PC-9 (cell line): ENCODE results near the gene LTBP3.

Experiments
- EZH2 ChIP-seq: fragments of 200-600 bp; sonication (generic); IDR thresholded peaks from 2 replicates; pipeline ENCODE4 v1.8.0; 2017; ENCODE audit warnings: antibody characterized with exemption, low read depth
- TF ChIP-seq, protein P1 (sequence below): fragments of 200-600 bp; sonication (generic); conservative IDR thresholded peaks from 2 replicates; pipeline ENCODE4 v1.6.1; 2017; ENCODE audit warnings: mixed run types, antibody characterized with exemption, mild to moderate bottlenecking, moderate library complexity

DNA sequence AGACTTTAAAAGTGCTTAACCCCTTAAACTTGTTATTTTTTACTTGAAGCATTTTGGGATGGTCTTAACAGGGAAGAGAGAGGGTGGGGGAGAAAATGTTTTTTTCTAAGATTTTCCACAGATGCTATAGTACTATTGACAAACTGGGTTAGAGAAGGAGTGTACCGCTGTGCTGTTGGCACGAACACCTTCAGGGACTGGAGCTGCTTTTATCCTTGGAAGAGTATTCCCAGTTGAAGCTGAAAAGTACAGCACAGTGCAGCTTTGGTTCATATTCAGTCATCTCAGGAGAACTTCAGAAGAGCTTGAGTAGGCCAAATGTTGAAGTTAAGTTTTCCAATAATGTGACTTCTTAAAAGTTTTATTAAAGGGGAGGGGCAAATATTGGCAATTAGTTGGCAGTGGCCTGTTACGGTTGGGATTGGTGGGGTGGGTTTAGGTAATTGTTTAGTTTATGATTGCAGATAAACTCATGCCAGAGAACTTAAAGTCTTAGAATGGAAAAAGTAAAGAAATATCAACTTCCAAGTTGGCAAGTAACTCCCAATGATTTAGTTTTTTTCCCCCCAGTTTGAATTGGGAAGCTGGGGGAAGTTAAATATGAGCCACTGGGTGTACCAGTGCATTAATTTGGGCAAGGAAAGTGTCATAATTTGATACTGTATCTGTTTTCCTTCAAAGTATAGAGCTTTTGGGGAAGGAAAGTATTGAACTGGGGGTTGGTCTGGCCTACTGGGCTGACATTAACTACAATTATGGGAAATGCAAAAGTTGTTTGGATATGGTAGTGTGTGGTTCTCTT is 56.5 kb downstream of the LTBP3 start:
- TF ChIP-seq, protein P1, sequence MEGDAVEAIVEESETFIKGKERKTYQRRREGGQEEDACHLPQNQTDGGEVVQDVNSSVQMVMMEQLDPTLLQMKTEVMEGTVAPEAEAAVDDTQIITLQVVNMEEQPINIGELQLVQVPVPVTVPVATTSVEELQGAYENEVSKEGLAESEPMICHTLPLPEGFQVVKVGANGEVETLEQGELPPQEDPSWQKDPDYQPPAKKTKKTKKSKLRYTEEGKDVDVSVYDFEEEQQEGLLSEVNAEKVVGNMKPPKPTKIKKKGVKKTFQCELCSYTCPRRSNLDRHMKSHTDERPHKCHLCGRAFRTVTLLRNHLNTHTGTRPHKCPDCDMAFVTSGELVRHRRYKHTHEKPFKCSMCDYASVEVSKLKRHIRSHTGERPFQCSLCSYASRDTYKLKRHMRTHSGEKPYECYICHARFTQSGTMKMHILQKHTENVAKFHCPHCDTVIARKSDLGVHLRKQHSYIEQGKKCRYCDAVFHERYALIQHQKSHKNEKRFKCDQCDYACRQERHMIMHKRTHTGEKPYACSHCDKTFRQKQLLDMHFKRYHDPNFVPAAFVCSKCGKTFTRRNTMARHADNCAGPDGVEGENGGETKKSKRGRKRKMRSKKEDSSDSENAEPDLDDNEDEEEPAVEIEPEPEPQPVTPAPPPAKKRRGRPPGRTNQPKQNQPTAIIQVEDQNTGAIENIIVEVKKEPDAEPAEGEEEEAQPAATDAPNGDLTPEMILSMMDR, result no peak
- no peak for TF ChIP-seq EZH2
